ENCODE data around the gene PIK3R3.
"Not testable (repeated sequence)": the region's sequence is repeated elsewhere in the genome, so short reads cannot be mapped to it uniquely, and the experiment has no call there.

Gene PIK3R3

DNA sequence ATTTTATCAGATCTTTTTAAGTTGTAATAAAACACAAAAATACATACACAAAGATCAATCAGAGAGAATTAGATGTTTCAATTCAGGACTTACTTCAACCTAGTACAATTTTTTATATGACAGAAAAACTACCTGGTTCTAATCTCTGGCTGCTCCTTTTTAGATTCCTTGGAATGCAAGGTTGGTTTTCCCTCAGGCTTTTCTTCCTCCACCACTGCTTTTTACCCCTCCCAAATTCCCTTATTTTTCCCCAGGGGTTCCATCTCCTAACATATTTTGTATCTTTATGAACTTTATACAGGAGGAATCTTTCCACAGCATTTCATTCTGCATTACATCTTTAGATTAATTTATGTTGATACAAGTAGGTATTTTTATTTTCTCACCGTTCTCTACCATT, 33.2 kb downstream of the PIK3R3 start:
- DNase-seq = no peak

DNA sequence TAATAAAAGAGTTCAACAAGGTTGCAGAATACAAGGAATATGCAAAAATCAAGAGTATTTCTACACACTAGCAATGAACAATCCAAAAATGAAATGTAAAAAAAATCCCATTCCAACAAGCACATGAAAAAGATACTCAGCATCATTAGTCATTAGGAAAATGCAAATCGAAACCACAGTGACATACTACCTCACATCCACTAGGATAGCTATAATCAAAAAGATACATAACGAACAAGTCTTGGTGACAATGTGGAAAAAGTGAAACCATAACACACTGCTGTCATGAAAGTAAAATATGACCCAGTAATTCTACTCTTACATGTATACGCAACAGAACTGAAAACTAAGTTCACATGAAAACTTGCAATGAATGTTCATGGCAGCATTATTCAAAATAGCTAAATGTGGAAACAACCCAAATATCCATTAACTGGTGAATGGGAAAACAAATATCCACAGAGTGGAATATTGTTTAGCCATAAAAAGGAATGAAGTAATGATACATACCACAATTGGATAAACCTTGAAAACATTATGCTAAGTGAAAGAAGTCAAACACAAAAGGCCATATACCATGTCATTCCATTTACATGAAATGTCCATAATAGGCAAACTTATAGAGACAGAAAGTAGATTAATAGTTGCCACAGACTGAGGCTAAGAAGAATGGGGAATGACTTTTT, 34.3 kb downstream of the PIK3R3 start:
- DNase-seq = no peak

DNA sequence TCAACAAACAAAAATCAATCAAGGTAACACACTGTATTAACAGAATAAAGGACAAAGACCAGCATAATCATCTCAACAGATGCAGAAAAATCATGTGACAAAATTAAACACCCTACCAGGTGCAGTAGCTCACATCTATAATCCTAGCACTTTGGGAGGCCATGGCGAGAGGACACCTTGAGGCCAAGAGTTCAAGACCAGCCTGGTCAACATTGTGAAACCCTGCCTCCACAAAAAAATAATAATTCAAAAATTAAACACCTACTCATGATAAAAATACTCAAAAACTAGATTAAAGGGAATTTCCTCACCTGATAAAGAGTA, 35.3 kb downstream of the PIK3R3 start:
- no peak for DNase-seq

DNA sequence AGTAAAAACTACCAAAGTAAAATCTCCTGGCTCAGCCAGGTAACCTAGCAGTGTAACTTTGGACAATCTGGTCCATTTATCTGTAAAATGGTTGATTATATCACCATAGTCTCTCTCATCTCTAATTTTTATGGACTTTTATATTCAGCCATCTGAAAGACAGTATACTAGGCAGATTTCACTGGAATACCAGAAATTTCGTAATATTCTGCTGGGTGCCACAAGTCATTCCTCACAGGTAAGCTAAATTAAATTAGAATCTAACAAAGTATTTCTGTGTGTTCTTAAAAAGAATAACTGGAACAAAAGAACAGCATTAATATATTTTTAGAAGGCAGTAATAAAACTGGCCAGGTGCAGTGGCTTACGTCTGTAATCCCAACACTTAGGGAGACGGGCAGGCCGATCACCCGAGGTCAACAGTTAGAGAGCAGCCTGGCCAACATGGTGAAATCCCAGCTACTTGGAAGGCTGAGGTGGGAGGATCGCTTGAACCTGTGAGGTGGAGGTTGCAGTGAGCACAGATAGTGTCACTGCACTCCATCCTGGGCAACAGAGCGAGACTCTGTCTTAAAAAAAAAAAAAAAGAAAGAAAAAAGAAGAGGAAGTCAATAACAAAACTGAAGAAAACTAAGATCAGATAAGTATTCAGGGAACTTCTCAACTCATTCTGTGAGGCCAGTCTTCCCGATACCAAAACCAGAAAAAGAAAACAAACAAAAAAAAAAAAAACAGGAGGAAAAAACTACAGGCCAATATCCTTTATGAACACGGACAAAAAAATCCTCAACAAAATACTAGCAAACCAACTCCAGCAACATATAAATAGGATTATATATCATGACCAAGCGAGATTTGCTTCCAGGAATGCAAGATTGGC, 35.9 kb downstream of the PIK3R3 start:
- DNase-seq = no peak

DNA sequence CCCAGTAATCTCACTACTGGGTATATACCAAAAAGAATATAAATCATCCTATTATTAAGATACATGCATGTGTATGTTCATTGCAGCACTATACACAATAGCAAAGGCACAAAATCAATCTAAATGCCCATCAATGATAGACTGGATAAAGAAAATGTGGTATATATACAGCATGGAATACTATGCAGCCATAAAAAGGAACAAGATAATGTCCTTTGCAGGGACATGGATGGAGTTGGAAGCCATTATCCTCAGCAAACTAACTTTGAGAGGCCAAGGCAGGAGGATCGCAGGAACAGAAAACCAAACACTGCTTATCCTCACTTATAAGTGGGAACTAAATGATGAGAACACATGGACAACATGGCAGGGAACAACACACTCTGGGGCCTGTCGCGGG, 37.3 kb downstream of the PIK3R3 start:
- DNase-seq = not testable (repeated sequence)

- DNase-seq = no peak
Measured at GRCh38 chr1:46094471-46095005, 37.9 kb downstream of the PIK3R3 start.

DNA sequence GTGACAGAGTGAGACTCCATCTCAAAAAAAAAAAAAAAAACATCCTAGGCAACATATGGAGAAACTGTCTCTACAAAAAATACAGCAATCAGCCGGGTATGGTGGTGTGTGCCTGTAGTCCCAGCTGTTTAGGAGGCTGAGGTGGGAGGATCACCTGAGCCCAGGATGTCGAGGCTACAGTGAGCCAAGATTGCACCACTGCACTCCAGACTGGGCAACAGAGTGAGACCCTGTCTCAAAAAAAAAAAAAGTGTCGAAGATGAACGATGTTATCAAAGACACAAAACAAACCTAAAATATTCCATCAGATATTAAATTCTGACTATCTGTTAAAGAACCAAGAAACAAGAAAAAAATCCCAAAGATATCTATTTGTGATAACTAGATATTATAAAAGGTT, 38.6 kb downstream of the PIK3R3 start:
- DNase-seq = not testable (repeated sequence)

- DNase-seq = no peak
Measured at GRCh38 chr1:46087891-46088290, 44.5 kb downstream of the PIK3R3 start.

DNA sequence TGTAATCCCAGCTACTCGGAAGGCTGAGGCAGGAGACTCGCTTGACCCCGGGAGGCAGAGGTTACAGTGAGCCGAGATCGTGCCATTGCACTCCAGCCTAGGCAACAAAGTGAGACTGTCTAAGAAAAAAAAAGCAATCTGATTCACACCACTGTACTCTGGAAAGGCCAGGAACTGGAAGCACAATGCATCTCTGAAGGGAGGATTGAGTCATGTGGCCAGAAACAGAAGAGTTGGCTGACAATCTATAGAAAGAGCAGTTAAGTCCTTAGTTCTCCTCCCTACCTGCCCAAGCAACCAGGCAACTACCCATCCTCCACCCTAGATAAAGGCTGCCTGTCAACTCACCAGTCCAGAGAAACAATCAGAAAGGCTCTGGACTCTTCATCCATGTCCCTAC, 45.9 kb downstream of the PIK3R3 start:
- DNase-seq = no peak

- no peak for DNase-seq
Measured at GRCh38 chr1:46084553-46085451, 47.6 kb downstream of the PIK3R3 start.

DNA sequence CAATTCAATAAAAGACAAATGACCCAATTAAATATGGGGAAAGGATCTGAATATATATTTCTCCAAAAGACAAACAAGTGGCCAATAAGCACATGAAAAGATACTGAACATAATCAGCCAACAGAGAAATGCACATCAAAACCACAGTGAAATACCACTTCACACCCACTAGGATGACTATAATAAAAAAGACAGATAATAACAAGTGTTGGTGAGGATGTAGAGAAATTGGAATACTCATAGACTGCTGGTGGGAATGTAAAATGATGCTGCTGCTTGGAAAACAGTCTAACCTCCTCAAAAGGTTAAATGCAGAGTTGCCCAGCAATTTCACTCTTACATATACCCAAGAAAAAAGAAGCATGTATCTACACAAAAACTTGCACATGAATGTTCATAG, 48.9 kb downstream of the PIK3R3 start:
- DNase-seq = no peak

- no peak for DNase-seq
Measured at GRCh38 chr1:46081619-46082018, 50.8 kb downstream of the PIK3R3 start.

DNA sequence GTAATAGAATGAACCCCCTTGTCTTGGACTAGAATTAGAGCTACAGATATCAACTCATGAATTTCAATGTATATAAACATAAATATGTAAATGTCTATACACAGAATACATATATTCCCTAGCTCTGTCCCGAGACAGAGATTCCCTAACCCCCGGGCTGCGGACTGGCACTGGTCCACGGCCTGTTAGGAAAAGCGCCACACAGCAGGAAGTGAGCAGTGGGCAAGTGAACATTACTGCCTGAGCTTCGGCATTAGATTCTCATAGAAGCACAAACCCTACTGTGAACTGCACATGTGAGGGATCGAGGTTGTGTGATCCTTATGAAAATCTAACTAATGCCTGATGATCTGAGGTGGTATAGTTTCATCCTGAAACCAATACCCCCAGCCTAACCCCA, 51.2 kb downstream of the PIK3R3 start:
- no peak for DNase-seq

DNA sequence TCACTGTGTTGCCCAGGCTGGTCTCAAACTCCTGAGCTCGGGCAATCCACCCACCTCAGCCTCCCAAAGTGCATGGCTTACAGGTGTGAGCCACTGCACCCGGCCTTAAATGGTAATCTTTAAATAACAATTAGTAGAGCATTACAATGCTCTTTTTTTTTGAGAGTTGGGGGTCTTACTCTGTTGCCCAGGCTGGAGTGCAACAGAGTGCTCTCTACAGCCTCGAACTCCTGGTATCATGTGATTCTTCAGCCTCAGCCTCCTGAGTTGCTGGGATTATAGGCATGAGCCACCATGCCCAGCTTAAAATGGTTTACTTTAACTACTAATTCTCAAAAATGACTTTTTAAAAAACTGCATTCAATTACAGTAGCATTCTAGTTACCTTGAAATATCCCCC, 52.2 kb downstream of the PIK3R3 start:
- no peak for DNase-seq

GRCh38 chr1:46077644-46078043, 54.8 kb downstream of the PIK3R3 start:
- DNase-seq = no peak

DNA sequence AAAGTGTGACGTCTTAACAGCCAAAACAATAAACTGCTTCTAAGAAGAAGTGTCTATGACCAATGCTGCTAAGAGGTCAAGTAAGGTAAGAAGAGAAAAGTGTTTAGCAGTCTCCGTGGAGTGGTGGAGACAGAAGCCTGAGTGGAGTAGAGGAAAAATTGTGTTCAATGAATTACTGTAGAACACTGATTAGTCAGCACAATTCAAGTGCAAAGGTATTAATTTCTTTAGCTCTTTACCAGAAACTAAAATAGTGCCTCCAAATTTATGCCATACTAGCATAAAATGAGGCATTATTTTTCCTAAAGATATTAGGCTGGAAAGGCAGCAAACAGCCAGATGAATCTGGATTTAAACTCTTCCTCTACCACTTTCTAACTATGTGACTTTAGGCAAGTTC, 56.1 kb downstream of the PIK3R3 start:
- no peak for DNase-seq

DNA sequence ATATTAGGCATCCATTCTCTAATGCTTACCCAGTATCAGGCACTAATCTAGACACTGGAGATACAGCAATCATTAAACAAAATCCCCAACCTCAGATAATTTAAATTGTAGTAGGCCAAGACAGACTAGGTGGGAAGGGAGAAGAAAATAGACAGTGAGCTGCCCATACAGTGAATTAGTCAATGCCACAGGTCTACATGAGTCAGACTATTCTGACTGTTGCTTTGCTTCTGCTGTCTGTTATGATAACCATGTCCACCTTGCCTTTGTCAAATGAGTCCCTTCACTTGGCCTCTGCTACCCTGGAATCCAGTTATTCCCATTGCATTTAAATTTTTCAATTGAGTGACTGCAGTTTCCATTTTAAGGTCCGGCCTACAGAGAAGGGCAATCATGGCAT, 59.5 kb downstream of the PIK3R3 start:
- no peak for DNase-seq

GRCh38 chr1:46070164-46070814, 62.1 kb downstream of the PIK3R3 start:
- DNase-seq = no peak

- DNase-seq = no peak
Measured at GRCh38 chr1:46068525-46068924, 63.9 kb downstream of the PIK3R3 start.

- DNase-seq = no peak
Measured at GRCh38 chr1:46067652-46068051, 64.8 kb downstream of the PIK3R3 start.

DNA sequence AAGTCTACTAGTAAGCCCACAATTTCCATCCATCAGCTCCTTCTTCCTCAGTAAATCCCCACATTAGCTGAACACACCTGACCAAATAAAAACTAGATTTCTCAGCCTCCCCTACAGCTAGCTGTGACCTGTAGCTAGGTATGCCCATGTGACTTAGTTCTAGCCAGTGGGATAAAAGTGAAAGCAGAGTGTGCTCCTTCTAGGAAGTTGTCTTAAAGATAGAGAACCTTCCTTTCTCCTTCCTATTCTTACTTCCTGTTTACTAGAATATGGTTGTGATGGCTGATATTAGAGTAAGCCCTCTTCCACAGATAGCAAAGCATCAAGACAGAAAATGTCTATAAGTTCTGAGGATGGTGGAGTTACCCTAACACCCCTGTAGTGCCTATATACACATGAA, 67.0 kb downstream of the PIK3R3 start:
- DNase-seq = no peak

- DNase-seq = no peak
Measured at GRCh38 chr1:46064708-46065107, 67.7 kb downstream of the PIK3R3 start.

Measured in NCI-H1930 (cell line).